Muscle layer of colon (tissue), 2 donors: ENCODE measurements around the gene SEZ6L2.
"Not testable (repeated sequence)": the region's sequence is repeated elsewhere in the genome, so short reads cannot be mapped to it uniquely, and the experiment has no call there.

Experiments
- H3K27ac ChIP-seq: one replicate; pipeline ENCODE4 v1.7.0; 2013; ENCODE audit warnings: low read depth, mild to moderate bottlenecking, low read length, moderate library complexity
- H3K27me3 ChIP-seq, 2 donors: one replicate each; pipeline ENCODE4 v1.7.0; 2013; ENCODE audit warnings: low read length in 2 of 2, mild to moderate bottlenecking in 2 of 2; ENCODE audit not compliant: insufficient read depth in 2 of 2, control insufficient read depth in 1 of 2
- H3K36me3 ChIP-seq: one replicate; pipeline ENCODE4 v1.7.0; 2013; ENCODE audit warnings: mild to moderate bottlenecking, low read length; ENCODE audit not compliant: insufficient read depth
- H3K4me1 ChIP-seq: one replicate; pipeline ENCODE4 v1.7.0; 2013; ENCODE audit warnings: mild to moderate bottlenecking, low read length; ENCODE audit not compliant: insufficient read depth
- H3K4me3 ChIP-seq, 2 donors: one replicate each; pipeline ENCODE4 v1.7.0; 2013; ENCODE audit warnings: low read length in 2 of 2, low read depth in 1 of 2, mild to moderate bottlenecking in 1 of 2, moderate library complexity in 1 of 2
- H3K9ac ChIP-seq: one replicate; pipeline ENCODE4 v1.7.0; 2013; ENCODE audit warnings: low read length
- H3K9me3 ChIP-seq: one replicate; pipeline ENCODE4 v1.7.0; 2013; ENCODE audit warnings: mild to moderate bottlenecking, low read length
- donor health status: abdominal sarcoma.
- donor health status: Adenocarcinoma of cecum.

Gene SEZ6L2

GRCh38 chr16:29899516-29900101 is at the start of gene SEZ6L2:
Gene SEZ6L2 (minus strand): TSS chr16:29899550. CDS start chr16:29899019, 531 bp downstream.
- H3K9me3 ChIP-seq, result no peaks in the 10 kb centered on the region
- H3K4me1 ChIP-seq, result peaks cover 4% of the 10 kb centered on the region
- no peak within 1 kb of the TSS for H3K9ac ChIP-seq
- H3K27ac ChIP-seq, result no peak within 1 kb of the TSS
- H3K27me3 ChIP-seq, result peaks cover 17 to 41% of the 10 kb centered on the region in 2 donors
- peak within 1 kb of the TSS; percentile 38 to 41 for H3K4me3 ChIP-seq
- no peaks in the 10 kb centered on the region for H3K36me3 ChIP-seq

DNA sequence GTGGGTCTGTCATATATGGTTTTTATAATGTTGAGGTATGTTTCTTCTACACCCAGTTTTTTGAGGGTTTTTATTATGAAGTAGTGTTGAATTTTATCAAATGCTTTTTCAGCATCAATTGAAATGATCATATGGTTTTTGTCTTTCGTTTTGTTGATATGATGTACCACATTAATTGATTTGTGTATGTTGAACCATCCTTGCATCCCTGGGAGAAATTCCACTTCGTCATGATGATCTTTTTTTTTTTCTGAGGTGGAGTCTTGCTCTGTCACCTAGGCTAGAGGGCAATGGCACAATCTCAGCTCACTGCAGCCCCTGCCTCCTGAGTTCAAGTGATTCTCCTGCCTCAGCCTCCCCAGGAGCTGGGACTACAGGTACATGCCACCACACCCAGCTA is 48.5 kb upstream of the SEZ6L2 start:
- no peaks in the 10 kb centered on the region for H3K27me3 ChIP-seq
- H3K9ac ChIP-seq, result no peak overlapping the region
- no peak overlapping the region for H3K27ac ChIP-seq
- H3K9me3 ChIP-seq, result no peaks in the 10 kb centered on the region
- H3K4me3 ChIP-seq, result no peak overlapping the region
- H3K4me1 ChIP-seq, result peaks cover 13% of the 10 kb centered on the region
- no peaks in the 10 kb centered on the region for H3K36me3 ChIP-seq

DNA sequence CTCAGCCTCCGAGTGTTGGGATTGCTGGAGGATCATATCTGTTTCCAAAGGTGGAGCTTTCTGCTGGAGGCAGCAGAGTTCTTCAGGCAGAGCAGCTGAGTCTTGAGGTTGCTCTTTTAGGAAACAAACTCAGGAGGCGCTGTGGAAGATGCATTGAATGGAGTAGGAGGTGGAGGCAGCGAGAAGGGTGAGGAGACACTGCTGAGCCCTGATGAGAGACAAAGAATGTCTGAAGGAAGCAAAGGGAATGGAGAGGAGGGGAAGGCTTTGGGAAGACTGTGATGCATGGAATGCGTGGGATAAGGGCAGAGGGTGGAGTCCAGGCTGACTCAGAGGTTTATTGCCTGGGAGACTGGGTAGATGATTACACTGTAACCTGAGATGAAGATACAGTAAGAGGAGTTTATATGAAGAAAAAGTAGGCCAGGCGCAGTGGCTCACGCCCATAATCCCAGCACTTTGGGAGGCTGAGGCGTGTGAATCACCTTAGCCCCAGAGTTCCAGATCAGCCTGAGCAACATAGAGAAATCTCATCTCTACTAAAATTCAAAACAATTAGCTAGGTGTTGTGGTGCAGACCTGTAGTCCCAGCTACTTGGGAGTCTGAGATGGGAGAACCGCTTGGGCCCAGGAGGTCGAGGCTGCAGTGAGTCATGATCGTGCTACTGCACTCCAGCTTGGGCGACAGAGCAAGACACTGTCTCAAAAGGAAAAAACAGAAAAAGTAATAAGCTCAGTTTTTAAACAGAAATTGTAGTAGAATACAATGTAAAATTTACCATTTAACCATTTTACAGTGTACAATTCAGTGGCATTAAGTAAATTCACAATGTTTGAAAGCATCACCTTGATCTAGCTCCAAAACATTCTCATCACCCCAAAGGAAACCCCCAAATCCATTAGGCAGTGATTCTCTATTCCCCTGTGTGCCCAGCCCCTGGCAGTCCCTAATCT is 44.8 kb upstream of the SEZ6L2 start:
- no peak overlapping the region for H3K9ac ChIP-seq
- no peaks in the 10 kb centered on the region for H3K9me3 ChIP-seq
- H3K27me3 ChIP-seq, result no peaks in the 10 kb centered on the region
- peak overlapping the region; percentile 52 for H3K27ac ChIP-seq
- H3K4me1 ChIP-seq, result peaks cover 13% of the 10 kb centered on the region
- H3K4me3 ChIP-seq, result no peak overlapping the region
- no peaks in the 10 kb centered on the region for H3K36me3 ChIP-seq

DNA sequence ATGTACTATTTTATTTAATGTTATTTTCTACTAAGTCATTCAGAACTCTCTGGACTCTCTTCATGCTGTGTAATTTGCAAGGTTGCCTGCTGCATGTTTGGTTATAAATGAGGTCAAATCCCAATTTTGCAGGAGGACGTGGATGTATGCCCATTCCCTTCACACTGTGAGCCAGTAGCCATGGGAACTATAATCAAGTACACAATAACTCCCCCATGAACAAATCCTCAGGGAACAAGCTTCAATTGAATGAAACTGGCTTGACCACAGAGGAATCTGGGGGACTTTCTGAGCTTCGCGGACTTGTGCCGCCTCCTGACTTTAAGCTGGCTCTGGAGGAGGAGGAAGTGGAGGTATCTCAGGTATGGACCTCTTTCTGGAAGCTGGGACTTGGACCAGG is 41.3 kb upstream of the SEZ6L2 start:
- peaks cover 13% of the 10 kb centered on the region for H3K4me1 ChIP-seq
- no peaks in the 10 kb centered on the region for H3K27me3 ChIP-seq

GRCh38 chr16:29931750-29932149 is 32.4 kb upstream of the SEZ6L2 start:
- not testable (repeated sequence) for H3K27me3 ChIP-seq, H3K36me3 ChIP-seq, H3K27ac ChIP-seq

More for the DNA sequence above, 41.3 kb upstream of the SEZ6L2 start:
- no peak overlapping the region for H3K4me3 ChIP-seq
- H3K27ac ChIP-seq, result no peak overlapping the region
- H3K9me3 ChIP-seq, result no peaks in the 10 kb centered on the region
- no peak overlapping the region for H3K9ac ChIP-seq
- no peaks in the 10 kb centered on the region for H3K36me3 ChIP-seq

GRCh38 chr16:29927070-29927905 is 27.9 kb upstream of the SEZ6L2 start:
- no peaks in the 10 kb centered on the region for H3K9me3 ChIP-seq
- no peaks in the 10 kb centered on the region for H3K27me3 ChIP-seq
- H3K36me3 ChIP-seq, result peaks cover 3% of the 10 kb centered on the region
- H3K4me1 ChIP-seq, result peaks cover 20% of the 10 kb centered on the region
- H3K9ac ChIP-seq, result peak overlapping the region; percentile 37
- peak overlapping the region; percentile 96 for H3K27ac ChIP-seq
- H3K4me3 ChIP-seq, result peak overlapping the region; percentile 77 to 78

More at GRCh38 chr16:29931750-29932149, 32.4 kb upstream of the SEZ6L2 start:
- not testable (repeated sequence) for H3K4me3 ChIP-seq, H3K9me3 ChIP-seq, H3K4me1 ChIP-seq, H3K9ac ChIP-seq

DNA sequence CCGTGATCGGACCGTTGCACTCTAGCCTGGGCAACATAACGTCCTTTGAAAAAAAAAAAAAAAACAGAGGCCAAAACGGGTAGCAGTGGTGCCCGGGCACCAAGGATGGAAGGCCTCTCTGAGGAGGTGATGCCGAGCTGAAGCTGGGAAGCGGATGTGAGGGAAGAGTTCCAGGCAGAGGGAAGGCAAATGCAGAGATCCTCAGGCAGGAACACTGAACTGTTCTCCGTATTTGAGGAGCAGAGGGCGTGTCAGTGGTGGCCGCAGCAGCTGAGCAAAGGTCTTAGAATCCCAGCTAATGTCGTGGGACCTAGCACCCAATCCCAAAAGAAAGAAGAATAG is 27.3 kb upstream of the SEZ6L2 start:
- peak overlapping the region; percentile 37 for H3K9ac ChIP-seq
- H3K27ac ChIP-seq, result peak overlapping the region; percentile 96
- H3K27me3 ChIP-seq, result no peaks in the 10 kb centered on the region
- peak overlapping the region; percentile 77 to 78 for H3K4me3 ChIP-seq
- no peaks in the 10 kb centered on the region for H3K9me3 ChIP-seq
- peaks cover 9% of the 10 kb centered on the region for H3K36me3 ChIP-seq
- H3K4me1 ChIP-seq, result peaks cover 20% of the 10 kb centered on the region

DNA sequence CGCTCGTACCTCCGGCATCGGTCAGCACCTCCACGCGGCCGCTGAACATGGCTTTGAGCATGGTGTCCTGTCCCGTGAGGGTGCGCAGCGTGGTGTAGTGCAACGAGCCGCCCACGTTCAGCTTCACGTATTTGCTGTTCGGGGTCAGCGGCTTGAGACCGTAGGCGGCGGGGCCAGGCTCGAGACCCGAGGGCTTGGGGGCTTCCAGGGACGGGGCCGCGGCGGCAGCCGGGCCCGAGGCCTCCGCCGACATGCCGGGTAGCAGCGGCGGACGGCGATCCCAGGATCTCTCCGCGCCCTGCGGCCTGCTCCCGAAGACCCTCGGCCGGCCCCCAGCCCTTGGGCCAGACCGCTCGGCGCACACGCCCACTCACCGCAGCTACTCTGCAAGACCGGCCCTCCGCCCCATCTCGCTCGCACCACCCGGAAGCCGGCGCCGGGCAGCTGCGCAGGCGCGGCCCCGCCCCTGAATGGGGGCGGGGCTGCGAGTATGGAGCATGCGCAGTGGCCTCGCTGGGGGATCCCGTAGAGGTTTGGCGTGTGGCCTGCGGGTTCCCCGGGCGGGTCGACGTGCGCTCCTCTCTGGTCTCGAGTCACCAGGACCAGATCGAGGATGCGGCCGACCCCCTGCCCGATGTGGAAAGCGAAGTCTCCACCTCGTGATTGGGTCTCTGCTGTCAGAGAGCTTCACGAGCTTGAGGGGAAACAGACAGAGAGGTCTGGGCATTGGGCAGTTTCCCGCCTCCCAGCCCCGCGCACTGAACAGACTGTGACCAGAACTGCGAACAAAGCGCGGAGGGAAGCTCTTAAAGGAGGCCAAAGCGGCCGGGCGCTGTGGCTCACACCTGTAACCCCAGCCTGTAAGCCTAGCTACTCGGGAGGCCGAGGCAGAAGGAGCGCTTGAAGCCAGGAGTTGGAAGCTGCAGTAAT is 26.7 kb upstream of the SEZ6L2 start, which contains the start of gene KCTD13:
Gene KCTD13, minus strand, starts transcription at position 446 of the 930 bp plus-strand sequence. Its CDS starts 193 bp downstream, at position 253.
- H3K9me3 ChIP-seq, result no peaks in the 10 kb centered on the region
- peaks cover 14% of the 10 kb centered on the region for H3K36me3 ChIP-seq
- H3K27me3 ChIP-seq, result no peaks in the 10 kb centered on the region
- H3K27ac ChIP-seq, result peak within 1 kb of the TSS; percentile 96
- peaks cover 20% of the 10 kb centered on the region for H3K4me1 ChIP-seq
- peak within 1 kb of the TSS; percentile 77 to 78 for H3K4me3 ChIP-seq
- peak within 1 kb of the TSS; percentile 73 for H3K9ac ChIP-seq

GRCh38 chr16:29925105-29925756 is 25.9 kb upstream of the SEZ6L2 start:
- Histone ChIP-seq H3K27ac (peak overlapping the region; percentile 96), H3K9me3 (no peaks in the 10 kb centered on the region), H3K36me3 (peaks cover 22% of the 10 kb centered on the region), H3K9ac (peak overlapping the region; percentile 73), H3K27me3 (no peaks in the 10 kb centered on the region), H3K4me1 (peaks cover 20% of the 10 kb centered on the region), H3K4me3 (peak overlapping the region; percentile 77 to 78)

- Histone ChIP-seq H3K36me3 (peaks cover 22% of the 10 kb centered on the region), H3K9ac (no peak overlapping the region), H3K27ac (no peak overlapping the region), H3K4me1 (peaks cover 20% of the 10 kb centered on the region), H3K27me3 (no peaks in the 10 kb centered on the region), H3K9me3 (no peaks in the 10 kb centered on the region), H3K4me3 (no peak overlapping the region)
Observed at GRCh38 chr16:29922986-29923501, 23.7 kb upstream of the SEZ6L2 start.
